Activated naive CD4-positive, alpha-beta T cell treated with anti-CD3 and anti-CD28 coated beads, Interleukin-2, amount 50 U/mL, for 24 hours (primary cell): ENCODE measurements around the gene HOXA1.

ENCODE experiments used
- H3K27ac Mint-ChIP-seq: one replicate; pipeline ENCODE4 v1.8.0; 2021; ENCODE audit warnings: mild to moderate bottlenecking, mixed read lengths
- H3K27me3 Mint-ChIP-seq: one replicate; pipeline ENCODE4 v1.8.0; 2021; ENCODE audit warnings: mixed read lengths
- H3K36me3 Mint-ChIP-seq: one replicate; pipeline ENCODE4 v1.8.0; 2021; ENCODE audit warnings: mixed read lengths
- H3K4me1 Mint-ChIP-seq: one replicate; pipeline ENCODE4 v1.8.0; 2021; ENCODE audit warnings: mixed read lengths
- H3K4me3 Mint-ChIP-seq: one replicate; pipeline ENCODE4 v1.8.0; 2021; ENCODE audit warnings: mild to moderate bottlenecking, mixed read lengths
- H3K9me3 Mint-ChIP-seq: one replicate; pipeline ENCODE4 v1.8.0; 2021; ENCODE audit warnings: mixed read lengths

Gene HOXA1

DNA sequence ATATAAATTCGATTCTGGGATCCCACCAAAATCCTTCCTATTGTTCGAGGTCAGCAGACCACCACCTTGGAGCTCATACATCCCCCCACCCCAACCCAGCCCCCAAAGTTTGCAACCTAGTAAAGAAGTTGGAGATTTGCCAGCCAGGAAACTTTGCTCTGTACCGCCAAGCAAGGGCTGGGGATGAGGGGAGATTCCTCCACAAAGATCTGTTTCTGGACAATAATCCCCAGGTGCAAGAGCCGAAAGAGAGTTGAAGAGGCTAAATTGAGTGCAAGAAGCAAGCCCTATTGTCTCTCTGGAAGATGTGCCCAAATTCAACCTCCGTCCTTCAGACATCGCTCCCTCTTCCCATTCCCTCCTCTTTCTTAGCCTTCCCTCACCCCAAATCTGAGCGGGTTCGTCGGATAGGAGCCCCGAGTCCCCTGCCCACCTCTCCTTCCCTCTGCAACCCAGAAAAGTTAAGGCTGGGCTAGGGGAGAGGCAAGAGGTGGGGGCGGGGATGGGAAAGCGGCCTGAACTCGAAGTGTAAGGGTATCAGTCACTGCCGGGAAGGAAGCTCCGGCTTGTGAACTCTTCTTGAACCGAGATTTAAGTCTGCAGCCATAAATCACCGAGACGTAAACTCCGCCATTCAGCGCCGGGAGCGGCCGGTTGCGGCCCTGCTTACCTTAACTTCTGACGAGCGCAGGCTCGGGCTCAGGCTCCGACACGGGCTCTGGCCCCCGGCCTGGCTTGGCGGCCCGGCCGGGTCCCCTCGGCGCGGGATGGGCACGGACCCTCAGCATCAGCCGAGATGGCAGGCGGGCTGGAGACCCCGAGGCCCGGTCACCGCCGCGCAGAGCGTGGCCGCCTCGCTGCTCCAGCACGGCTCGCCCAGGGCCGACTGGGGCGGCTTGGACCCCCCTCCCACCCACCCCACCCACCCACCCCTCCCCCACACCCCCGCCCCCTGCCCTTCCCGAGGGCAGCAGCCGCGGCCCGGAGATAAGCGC is 17.5 kb upstream of the HOXA1 start:
- H3K4me1 Mint-ChIP-seq, result no peaks in the 10 kb centered on the region
- no peaks in the 10 kb centered on the region for H3K9me3 Mint-ChIP-seq
- H3K36me3 Mint-ChIP-seq, result no peaks in the 10 kb centered on the region
- no peak overlapping the region for H3K27ac Mint-ChIP-seq
- peaks cover 3% of the 10 kb centered on the region for H3K27me3 Mint-ChIP-seq
- no peak overlapping the region for H3K4me3 Mint-ChIP-seq

DNA sequence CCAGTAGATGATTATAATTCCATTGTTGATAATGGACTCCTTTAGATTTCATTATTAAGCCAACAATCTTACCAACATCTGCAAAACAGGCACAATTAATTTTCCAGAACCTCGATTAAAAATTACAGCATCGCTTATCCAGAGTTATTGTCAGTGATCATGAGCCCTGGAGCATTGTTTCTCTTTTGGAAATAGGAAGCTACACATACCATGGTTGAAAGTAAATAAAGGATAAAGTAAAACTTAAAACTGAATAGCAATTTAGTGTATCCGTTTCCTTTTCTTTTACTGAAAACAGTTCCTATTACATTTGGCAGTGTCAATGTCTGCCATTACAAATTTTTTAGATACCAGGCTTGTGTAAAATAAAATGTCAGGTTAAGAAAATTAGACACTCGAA is 16.6 kb upstream of the HOXA1 start:
- Mint-ChIP-seq H3K9me3 (no peaks in the 10 kb centered on the region), H3K4me3 (no peak overlapping the region), H3K36me3 (no peaks in the 10 kb centered on the region), H3K27ac (no peak overlapping the region), H3K27me3 (peaks cover 3% of the 10 kb centered on the region), H3K4me1 (no peaks in the 10 kb centered on the region)

DNA sequence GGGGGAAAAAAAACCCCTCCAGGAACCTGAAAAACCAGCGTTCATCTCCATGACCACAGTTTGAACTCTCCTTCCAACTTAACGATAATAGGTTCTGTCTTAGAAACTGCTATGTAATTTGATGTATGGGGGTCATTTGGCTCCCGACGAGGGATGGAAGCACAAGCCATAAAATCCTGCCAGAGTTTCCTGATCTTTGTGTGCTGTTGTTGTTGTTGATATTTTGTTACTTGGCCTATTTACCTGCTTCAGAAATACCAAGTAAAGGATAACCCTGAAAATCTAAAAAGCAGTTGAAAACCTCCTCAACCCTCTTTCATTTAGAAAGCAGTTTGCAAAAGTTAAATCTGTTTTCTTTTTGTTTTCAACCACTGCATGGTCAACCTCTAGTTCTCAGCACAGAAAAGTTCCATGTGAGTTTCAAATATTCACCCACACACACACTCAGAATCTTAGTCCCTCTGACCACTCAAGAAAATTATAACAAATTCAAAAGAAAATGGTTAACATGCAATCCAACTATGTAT is 16.0 kb upstream of the HOXA1 start:
- Mint-ChIP-seq H3K36me3 (no peaks in the 10 kb centered on the region), H3K27ac (no peak overlapping the region), H3K27me3 (peaks cover 3% of the 10 kb centered on the region), H3K4me3 (no peak overlapping the region), H3K9me3 (no peaks in the 10 kb centered on the region), H3K4me1 (no peaks in the 10 kb centered on the region)

DNA sequence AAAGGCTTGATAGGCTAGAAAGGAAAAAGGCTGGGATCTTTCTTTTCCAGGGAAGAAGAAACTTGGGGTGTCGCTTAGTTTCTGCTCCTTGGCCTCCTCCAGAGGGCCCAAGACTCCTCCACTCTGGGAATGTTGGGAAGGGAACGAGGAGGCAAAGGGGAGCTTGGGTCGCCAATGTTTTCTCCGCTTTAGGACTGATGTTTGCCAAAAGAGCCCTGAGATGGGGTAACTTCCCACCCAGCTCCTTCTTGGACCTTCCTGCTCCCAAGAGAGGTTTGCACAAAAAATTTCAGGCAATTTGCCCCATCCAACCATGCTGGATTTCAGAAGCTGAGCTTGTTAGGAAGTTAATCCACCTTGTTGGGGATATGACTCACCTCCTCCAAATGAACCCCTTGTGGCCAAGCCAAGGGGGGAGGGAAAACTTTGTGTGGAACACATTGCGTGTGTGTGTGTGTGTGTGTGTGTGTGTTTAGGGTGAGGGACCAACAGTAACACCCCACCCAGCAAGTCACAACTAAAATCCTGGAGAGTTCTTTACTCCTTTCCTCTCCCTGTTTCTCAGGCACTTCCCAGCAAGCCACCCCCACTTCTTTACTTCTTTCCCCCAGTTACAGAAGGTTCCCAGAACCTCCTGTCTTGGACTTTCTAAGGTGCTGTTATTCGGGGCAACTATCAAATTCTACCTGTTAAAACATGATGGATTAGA is 15.4 kb upstream of the HOXA1 start:
- peaks cover 3% of the 10 kb centered on the region for H3K27me3 Mint-ChIP-seq
- H3K4me1 Mint-ChIP-seq, result no peaks in the 10 kb centered on the region
- H3K9me3 Mint-ChIP-seq, result no peaks in the 10 kb centered on the region
- H3K27ac Mint-ChIP-seq, result no peak overlapping the region
- H3K36me3 Mint-ChIP-seq, result no peaks in the 10 kb centered on the region
- no peak overlapping the region for H3K4me3 Mint-ChIP-seq

DNA sequence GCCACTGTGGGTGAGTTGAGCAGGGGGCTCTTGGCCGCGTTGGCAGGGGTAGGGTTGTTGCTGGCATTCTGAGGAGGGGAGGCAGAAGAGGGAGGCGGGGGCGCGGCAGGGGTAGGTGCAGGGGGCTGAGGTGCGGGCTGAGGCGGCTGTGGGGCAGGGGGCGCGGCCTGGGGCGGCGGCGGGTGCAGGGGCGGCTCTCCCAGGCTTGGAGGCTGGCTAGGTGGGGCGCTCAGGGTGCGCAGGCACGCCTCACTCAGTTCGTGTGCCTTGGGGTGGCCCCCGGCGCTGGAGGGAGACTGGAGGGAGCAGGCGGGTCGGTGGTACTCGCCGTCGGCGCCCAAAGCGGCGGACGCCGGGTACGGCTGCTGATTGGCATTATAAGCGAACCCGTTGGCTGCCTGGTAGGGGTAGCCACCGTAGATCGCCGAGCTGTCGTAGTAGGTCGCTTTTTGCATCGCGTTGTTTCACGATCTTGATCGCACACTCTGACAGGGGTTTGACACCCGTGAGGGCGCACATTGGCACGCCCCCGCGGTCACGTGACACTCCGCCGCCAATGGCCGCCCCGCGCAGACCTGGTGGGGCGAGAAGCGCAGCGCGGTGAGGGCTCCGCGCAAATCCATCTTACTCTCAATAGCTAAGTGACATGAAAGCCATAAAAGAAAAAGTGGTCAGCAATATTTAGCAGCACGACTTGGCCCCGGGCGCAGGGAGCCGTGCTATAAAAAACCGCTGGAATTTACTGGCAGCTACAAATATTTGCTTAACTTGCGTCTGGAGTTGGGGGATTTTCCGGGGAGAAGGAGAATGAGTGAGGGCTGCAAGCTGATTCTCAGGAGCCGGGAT is 14.6 kb upstream of the HOXA1 start:
- Mint-ChIP-seq H3K9me3 (no peaks in the 10 kb centered on the region), H3K36me3 (no peaks in the 10 kb centered on the region), H3K27ac (no peak overlapping the region), H3K4me3 (no peak overlapping the region), H3K4me1 (no peaks in the 10 kb centered on the region), H3K27me3 (peaks cover 9% of the 10 kb centered on the region)

DNA sequence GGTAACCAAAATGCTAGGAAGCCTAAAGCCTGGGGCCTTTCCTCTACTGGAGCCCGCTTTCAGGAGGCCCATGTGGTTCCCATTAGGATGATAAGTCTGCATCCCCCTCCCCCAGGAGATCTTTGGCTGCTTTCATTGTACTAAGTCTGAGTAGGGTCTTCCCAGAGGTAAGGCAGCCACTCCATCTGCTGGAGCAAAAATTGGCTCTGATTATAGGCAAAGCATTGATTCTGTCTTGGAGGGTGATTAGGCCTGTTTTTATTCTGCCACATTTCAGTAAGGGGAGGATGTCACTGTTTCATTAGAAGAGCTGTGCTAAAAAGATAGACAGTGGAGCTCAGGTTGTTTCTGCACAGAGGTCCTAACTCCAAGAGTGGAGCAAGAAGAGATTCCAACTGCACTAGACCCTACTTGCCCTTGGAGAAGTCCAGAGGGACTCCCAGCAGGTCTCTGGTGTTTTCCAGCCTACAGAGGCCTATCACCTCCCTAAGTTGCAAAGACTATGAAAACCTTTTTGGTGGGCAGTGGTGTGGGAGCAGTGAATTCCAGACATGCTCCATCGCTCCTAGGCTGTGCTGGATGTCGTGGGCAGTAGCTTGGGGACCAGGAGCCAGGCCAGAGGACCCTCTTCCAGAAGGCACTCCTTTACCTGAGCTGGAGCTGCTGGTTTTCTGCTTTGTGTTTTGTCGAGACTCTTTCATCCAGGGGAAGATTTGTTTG is 13.8 kb upstream of the HOXA1 start:
- H3K36me3 Mint-ChIP-seq, result no peaks in the 10 kb centered on the region
- H3K27ac Mint-ChIP-seq, result no peak overlapping the region
- no peaks in the 10 kb centered on the region for H3K9me3 Mint-ChIP-seq
- H3K4me3 Mint-ChIP-seq, result no peak overlapping the region
- peaks cover 12% of the 10 kb centered on the region for H3K27me3 Mint-ChIP-seq
- H3K4me1 Mint-ChIP-seq, result no peaks in the 10 kb centered on the region

DNA sequence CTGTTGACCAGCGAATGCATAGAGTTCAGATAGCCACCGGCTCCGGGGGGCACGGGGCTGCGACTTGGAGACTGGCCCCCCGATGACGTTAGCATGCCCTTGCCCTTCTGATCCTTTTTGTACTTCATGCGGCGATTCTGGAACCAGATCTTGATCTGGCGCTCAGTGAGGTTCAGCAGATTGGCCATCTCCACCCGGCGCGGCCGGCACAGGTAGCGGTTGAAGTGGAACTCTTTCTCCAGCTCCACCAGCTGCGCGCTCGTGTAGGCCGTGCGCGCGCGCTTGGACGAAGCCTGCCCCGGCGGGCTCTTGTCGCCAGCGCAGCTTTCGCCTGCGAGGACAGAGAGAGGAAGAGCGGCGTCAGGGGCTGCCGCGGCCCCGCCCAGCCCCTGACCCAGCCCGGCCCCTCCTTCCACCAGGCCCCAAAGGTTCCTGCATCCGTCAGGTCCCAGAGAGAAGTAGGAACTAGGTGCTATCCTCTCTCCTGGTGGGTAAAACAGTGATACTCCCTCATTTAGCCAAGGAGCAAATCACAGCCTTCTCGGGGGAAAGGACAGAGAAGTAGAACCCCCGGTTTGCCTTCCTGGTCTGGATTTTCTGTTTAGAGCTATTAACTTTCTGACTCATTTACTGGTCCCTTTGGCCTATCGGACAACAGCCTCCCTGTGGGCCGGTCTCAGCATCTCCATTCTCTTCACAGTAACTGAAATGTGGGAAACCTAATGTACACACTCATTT is 12.8 kb upstream of the HOXA1 start:
- Mint-ChIP-seq H3K9me3 (no peaks in the 10 kb centered on the region), H3K4me1 (peaks cover 4% of the 10 kb centered on the region), H3K27ac (no peak overlapping the region), H3K27me3 (peaks cover 21% of the 10 kb centered on the region), H3K36me3 (no peaks in the 10 kb centered on the region), H3K4me3 (no peak overlapping the region)

DNA sequence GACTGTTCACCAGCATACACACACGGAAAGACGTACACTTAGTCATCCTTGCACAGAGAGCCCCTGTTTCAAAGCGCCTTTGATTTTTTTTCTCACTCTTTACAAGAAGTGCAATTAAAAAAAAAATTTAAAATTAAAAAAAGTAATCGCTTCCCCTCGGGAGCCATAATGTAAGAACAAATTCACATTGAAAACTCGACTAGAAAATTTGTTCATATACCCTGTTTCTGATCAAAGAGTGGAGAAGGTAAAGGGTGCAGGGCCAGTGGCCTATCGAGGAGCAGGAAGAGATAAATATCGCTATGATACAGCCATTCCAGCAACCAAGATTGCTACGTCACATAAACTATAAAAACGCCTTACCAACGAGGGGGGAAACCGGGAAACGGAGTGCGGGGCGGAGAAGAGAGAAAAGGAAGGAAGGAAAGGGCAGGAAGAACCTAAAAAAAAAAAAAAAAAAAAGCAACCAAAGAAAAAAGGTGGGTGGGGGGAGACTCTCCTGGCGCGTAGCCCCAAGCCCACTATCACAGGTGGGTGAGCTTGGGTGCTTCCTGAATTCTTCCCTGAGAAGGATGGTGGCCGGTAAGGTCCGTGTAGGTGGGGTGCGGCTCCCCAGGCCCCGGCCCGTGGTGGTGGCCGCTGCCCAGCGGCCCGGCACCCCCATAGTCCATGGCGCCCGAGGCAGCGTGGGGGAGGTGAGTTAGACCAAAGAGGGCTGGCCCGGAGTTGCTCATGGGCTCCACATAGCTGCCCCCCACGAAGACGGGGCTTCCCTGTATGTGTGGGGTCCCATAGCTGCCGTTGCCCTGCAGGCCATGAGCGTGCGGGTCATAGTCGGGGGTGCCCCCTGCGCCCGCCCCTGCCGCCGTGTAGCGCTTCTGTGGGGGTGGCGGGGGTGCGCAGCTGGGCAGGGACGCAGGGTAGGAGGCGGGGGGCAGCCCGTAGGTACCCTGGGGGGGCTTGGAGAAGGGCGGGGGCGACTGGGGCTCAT is 11.9 kb upstream of the HOXA1 start:
- Mint-ChIP-seq H3K9me3 (no peaks in the 10 kb centered on the region), H3K36me3 (peaks cover 2% of the 10 kb centered on the region), H3K4me1 (peaks cover 10% of the 10 kb centered on the region), H3K27ac (no peak overlapping the region), H3K27me3 (peaks cover 30% of the 10 kb centered on the region), H3K4me3 (no peak overlapping the region)

DNA sequence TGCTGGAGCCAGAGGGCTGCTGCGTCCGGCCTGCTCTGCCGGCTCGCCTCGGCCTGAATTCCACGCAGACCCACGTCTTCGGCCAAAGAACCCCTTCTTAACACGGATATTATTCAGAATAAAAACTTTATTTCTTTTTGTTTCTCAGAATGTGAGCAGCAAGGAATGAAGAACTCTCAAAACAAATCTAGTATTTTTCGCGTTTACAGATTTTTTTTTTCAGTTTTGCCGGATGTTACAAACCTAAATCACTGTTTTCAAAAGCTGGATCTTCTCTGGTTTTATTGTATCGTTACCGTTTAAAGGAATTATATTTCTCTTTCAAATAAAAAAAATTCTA is 11.1 kb upstream of the HOXA1 start:
- no peak overlapping the region for H3K27ac Mint-ChIP-seq
- H3K4me3 Mint-ChIP-seq, result no peak overlapping the region
- no peaks in the 10 kb centered on the region for H3K9me3 Mint-ChIP-seq
- peaks cover 3% of the 10 kb centered on the region for H3K36me3 Mint-ChIP-seq
- H3K4me1 Mint-ChIP-seq, result peaks cover 16% of the 10 kb centered on the region
- peaks cover 35% of the 10 kb centered on the region for H3K27me3 Mint-ChIP-seq

DNA sequence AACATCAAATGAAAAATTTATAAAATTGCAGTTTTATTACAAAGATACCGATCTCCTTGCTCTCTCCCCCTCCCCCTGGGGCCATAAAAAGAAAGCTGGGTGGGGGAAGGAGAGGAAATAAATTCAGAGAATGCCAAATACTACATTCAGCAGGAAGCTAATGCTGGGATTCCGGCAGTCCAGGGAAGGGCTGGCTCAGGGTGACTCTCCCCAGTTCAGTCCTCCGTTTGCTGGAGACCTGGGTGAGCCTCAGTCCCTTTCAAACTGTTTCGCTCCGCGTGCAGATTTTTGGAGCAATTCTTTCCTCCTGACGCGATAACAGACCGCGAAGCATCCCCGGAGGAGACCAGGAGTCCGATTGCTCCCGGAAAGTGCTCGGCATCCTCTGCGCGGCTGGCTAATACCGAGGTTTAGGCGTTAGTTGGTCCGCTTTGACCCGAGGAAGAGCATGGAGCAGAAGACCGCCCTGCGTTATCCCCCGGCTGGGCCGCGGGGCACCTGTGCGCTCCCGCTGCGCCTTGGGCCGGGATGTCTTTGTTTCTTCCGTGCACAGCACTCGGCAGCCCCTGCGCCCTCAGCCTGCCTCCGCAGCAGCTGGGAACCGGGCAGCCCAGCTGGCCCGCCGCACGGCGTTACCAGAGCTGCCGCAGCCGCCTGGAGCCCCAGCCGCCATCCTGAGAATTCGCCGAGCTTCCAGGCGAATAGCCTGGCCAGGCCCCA is 10.5 kb upstream of the HOXA1 start:
- no peak overlapping the region for H3K4me3 Mint-ChIP-seq

DNA sequence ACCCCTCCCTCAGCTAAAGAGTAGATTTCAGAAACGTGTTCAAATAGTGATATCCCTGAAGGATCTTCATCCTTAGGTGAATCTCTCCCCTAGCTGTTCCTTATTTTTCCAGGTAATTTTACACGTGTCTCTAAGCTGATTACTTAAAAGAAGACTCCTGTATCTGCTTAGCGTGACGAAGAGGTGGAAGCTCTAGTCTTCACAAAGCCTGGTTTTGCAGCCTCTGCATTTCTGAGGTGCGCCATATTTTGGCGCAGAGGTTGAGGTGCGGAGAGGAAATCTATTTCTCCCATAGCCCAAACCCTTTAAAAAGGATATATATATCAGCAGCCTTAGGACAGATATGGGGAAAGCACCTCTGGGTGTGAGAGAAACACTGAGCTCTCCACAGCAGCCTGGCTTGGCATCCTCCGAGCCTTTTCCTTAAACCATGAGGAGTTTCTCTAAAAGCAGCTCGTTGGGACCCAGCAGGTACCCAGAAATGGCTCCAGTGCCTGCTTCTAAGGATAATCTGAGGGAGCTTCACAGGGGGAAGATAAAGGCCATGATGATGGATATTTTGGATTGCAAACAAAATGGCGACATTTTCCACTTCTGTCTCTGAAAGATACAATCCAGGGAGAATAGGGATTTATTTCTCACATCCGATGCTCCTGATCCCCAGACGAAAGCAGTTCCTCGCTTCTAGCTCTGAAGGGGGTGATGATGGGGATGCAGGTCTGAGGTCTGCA is 9.7 kb upstream of the HOXA1 start:
- Mint-ChIP-seq H3K9me3 (no peaks in the 10 kb centered on the region), H3K36me3 (peaks cover 8% of the 10 kb centered on the region), H3K27ac (no peak overlapping the region), H3K27me3 (peaks cover 46% of the 10 kb centered on the region), H3K4me3 (no peak overlapping the region), H3K4me1 (peaks cover 19% of the 10 kb centered on the region)

More for the DNA sequence above, 10.5 kb upstream of the HOXA1 start:
- H3K9me3 Mint-ChIP-seq, result no peaks in the 10 kb centered on the region
- no peak overlapping the region for H3K27ac Mint-ChIP-seq
- H3K4me1 Mint-ChIP-seq, result peaks cover 19% of the 10 kb centered on the region
- peaks cover 41% of the 10 kb centered on the region for H3K27me3 Mint-ChIP-seq
- H3K36me3 Mint-ChIP-seq, result peaks cover 6% of the 10 kb centered on the region

DNA sequence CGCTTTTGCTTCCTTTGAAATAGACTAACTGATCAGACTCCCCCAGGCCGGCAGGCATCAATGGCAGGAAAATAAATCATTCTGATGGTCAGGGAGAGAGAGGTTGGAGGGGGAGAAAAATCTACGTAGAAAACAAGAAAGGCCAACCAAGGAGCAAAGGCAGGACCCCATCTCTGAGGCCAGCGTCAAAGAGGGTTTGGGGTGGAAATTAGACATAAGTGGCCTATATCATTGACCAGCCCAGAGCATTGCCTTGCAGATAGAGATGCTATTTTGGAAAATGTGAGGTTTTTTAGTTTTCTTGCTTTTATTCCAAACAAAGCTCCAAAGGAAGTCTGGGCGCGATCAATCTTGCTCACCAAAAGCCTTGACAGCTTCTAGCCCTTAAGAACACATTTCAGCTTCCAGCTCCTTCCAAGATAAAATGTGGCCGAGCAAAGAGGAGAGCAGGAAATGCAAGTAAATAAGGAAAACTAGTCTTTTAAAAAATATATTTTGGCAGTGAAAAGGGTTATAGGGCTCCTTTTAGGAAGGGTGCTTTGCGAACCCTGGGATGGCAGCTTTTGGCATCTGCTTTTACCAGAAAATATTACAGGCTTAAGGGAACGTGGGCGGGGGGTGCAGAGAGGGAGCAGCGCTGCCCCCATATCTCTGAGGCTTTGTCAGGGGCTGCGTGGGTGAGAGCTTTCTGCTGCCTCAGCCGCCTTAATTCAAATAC is 8.7 kb upstream of the HOXA1 start:
- H3K27ac Mint-ChIP-seq, result no peak overlapping the region

More for the DNA sequence above, 8.7 kb upstream of the HOXA1 start:
- Mint-ChIP-seq H3K36me3 (peaks cover 12% of the 10 kb centered on the region), H3K4me1 (peaks cover 19% of the 10 kb centered on the region), H3K27me3 (peaks cover 53% of the 10 kb centered on the region), H3K4me3 (no peak overlapping the region), H3K9me3 (no peaks in the 10 kb centered on the region)
